Subcutaneous abdominal adipose tissue (tissue), 5 donors: ENCODE results near the gene DYNC2I2.
"Not testable (repeated sequence)": the region's sequence is repeated elsewhere in the genome, so short reads cannot be mapped to it uniquely, and the experiment has no call there.

Experiments used
- H3K27ac ChIP-seq: one replicate; pipeline ENCODE4 v1.7.0; 2013; ENCODE audit warnings: low read depth, mild to moderate bottlenecking, inconsistent platforms, low read length, moderate library complexity
- H3K27me3 ChIP-seq, 5 donors: one replicate each; pipeline ENCODE4 v1.7.0; 2013; ENCODE audit warnings: low read length in 5 of 5, inconsistent platforms in 1 of 5; ENCODE audit not compliant: control insufficient read depth in 5 of 5, insufficient read depth in 4 of 5
- H3K36me3 ChIP-seq, 5 donors: one replicate each; pipeline ENCODE4 v1.7.0; 2013; ENCODE audit warnings: low read length in 5 of 5; ENCODE audit not compliant: control insufficient read depth in 5 of 5, insufficient read depth in 5 of 5
- H3K4me1 ChIP-seq, 5 donors: one replicate each; pipeline ENCODE4 v1.7.0; 2013; ENCODE audit warnings: low read length in 5 of 5, mild to moderate bottlenecking in 3 of 5, moderate library complexity in 1 of 5; ENCODE audit not compliant: control insufficient read depth in 5 of 5, insufficient read depth in 5 of 5
- H3K4me3 ChIP-seq, 5 donors: one replicate each; pipeline ENCODE4 v1.7.0; 2013; ENCODE audit warnings: low read length in 5 of 5, low read depth in 1 of 5
- H3K9ac ChIP-seq, 5 donors: one replicate each; pipeline ENCODE4 v1.7.0; 2013; ENCODE audit warnings: low read length in 5 of 5, mild to moderate bottlenecking in 4 of 5, moderate library complexity in 3 of 5
- H3K9me3 ChIP-seq, 5 donors: one replicate each; pipeline ENCODE4 v1.7.0; 2013; ENCODE audit warnings: low read length in 5 of 5; ENCODE audit not compliant: control insufficient read depth in 5 of 5
- donor health status: healthy.
- donor health status: healthy.
- donor health status: healthy.
- donor health status: healthy.
- donor health status: healthy.

DYNC2I2 gene

DNA sequence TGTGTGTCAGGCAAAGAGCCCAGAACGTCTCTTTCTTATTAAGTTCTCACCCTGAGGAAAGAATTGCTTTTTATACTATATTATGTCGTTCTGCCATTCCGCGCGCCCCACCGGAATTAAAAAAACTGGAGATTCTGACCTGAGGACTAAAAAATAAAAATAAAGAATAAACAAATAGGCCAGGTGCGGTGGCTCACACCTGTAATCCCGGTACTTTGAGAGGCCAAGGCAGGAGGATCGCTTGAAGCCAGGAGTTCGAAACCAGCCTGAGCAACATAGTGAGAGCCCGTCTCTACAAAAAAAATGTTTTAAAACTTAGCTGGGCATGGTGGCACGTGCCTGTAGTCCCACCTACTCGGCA is 677 bp upstream of the DYNC2I2 start:
- Histone ChIP-seq H3K9me3 (no peaks in the 10 kb centered on the region), H3K36me3 (no peaks in the 10 kb centered on the region), H3K27me3 (no peaks in the 10 kb centered on the region), H3K9ac (peak overlapping the region in 4 of 5 donors; percentile 76 to 84 (median 80)), H3K27ac (peak overlapping the region; percentile 98), H3K4me1 (peaks cover 0 to 9% (median 5%) of the 10 kb centered on the region in 5 donors), H3K4me3 (peak overlapping the region; percentile 16 to 85 (median 77))

DNA sequence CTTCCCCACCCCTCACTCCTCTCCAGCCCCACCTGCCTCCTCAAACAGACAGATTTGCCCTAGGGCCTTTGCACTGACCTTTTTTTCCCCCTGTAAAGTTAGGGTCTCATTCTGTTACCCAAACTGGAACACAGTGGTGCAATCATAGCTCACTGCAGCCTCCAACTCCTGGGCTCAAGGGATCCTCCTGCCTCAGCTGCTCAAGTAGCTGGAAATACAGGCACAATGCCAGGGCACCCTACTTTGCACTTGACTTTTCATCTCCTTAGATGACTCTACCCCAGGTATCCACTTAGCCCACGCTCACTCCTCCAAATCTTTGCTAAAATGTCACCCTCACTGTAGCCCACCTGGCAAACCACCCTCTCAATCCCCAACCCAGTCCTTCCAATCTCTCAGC is 2.2 kb downstream of the DYNC2I2 start:
- H3K9ac ChIP-seq, result no peak overlapping the region
- H3K4me1 ChIP-seq, result peaks cover 0 to 9% (median 5%) of the 10 kb centered on the region in 5 donors
- H3K36me3 ChIP-seq, result no peaks in the 10 kb centered on the region
- no peak overlapping the region for H3K4me3 ChIP-seq
- H3K9me3 ChIP-seq, result no peaks in the 10 kb centered on the region
- H3K27ac ChIP-seq, result no peak overlapping the region
- H3K27me3 ChIP-seq, result no peaks in the 10 kb centered on the region

DNA sequence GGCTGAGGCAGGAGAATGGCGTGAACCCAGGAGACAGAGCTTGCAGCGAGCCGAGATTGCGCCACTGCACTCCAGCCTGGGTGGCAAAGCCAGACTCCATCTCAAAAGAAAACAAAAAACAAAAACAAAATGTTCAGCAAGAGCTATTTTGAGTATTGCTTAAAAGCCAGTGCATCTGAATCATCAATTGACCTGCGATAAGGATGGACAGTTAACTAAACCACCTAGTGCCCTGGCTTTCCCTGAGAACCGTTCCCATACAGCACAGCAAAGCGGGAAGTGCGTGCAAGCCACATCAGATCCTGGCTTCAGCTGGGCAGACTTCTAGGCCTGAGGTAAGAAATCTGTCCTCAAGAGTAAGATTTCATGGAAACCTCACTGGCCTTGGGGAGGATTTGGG is 2.7 kb downstream of the DYNC2I2 start:
- Histone ChIP-seq H3K4me1 (peaks cover 0 to 9% (median 5%) of the 10 kb centered on the region in 5 donors), H3K27ac (no peak overlapping the region), H3K9me3 (no peaks in the 10 kb centered on the region), H3K4me3 (no peak overlapping the region), H3K27me3 (no peaks in the 10 kb centered on the region), H3K9ac (no peak overlapping the region), H3K36me3 (no peaks in the 10 kb centered on the region)

DNA sequence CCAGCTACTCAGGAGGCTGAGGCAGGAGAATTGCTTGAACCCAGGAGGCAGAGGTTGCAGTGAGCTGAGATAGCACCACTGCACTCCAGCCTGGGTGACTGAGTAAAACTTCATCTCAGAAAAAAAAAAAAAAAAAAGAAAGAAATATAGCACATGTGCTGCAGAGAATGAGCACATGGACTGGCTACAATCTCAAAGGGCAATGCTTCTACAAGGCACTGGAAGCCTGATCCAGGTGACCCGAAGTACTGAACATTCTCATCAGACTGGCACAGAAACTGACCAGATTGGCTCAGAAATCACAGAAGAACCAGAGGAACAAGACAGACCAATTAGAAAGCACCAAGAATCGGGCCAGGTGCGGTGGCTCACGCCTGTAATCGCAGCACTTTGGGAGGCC is 4.8 kb downstream of the DYNC2I2 start:
- H3K27me3 ChIP-seq, result no peaks in the 10 kb centered on the region
- no peaks in the 10 kb centered on the region for H3K9me3 ChIP-seq
- no peaks in the 10 kb centered on the region for H3K36me3 ChIP-seq
- peaks cover 0 to 5% (median 5%) of the 10 kb centered on the region in 5 donors for H3K4me1 ChIP-seq
- no peak overlapping the region for H3K4me3 ChIP-seq
- H3K9ac ChIP-seq, result no peak overlapping the region
- H3K27ac ChIP-seq, result no peak overlapping the region

DNA sequence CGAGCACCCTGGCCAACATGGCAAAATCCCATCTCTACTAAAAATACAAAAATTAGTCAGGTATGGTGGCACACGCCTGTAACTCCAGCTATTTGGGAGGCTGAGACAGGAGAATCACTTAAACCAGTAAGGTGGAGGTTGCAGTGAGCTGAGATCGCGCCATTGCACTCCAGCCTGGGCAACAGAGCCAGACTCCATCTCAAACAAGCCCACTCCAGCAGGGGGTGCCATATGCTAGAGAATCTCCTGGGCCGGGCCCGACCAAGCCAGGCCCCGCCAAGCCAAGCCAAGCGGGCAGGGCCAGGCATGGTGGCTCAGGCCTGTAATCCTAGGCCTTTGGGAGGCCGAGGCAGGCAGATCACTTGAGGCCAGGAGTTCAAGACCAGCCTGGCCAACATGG is 8.4 kb downstream of the DYNC2I2 start:
- H3K27me3 ChIP-seq, H3K4me1 ChIP-seq: not testable (repeated sequence)

DNA sequence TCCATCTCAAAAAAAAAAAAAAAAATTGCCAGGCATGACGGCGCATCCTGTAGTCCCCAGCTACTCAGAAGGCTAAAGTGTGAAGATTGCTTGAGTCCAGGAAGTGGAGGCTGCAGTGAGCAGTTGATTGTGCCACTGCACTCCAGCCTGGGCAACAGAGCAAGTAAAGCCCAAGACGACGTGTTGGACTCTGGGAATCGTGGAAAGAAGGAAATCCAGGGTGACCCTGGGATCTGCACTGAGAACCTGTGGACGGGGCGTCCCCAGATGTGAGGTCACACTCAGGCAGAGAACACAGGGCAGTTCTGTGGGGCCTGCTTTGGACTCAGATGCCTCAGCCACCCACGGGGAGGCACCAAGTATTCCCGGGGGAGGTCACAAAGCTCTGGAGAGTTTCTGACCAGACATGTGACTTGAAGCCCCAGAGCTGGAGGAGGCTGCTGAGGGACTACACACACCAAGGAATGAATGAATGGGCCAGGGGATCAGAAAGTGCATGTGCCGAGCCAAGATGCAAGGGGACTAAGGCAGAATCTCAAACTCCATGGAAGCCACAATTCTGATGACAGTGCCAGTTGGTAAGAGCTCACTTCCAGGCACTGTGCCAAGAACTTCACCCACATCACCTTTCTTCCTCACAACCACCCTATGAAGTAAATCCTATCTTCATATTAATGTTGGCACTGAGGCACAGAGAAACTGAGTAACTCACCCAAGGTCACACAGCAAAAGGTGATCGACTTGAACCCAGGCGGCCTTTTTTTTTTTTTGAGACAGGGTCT is 12.9 kb downstream of the DYNC2I2 start:
- H3K4me1 ChIP-seq, result no peaks in the 10 kb centered on the region
- peaks cover 0 to 8% (median 4%) of the 10 kb centered on the region in 5 donors for H3K36me3 ChIP-seq
- no peak overlapping the region for H3K9ac ChIP-seq
- H3K27ac ChIP-seq, result no peak overlapping the region
- H3K4me3 ChIP-seq, result no peak overlapping the region
- H3K9me3 ChIP-seq, result no peaks in the 10 kb centered on the region
- H3K27me3 ChIP-seq, result no peaks in the 10 kb centered on the region

More for the DNA sequence above, 8.4 kb downstream of the DYNC2I2 start:
- H3K9ac ChIP-seq, H3K9me3 ChIP-seq, H3K27ac ChIP-seq, H3K36me3 ChIP-seq, H3K4me3 ChIP-seq: not testable (repeated sequence)

DNA sequence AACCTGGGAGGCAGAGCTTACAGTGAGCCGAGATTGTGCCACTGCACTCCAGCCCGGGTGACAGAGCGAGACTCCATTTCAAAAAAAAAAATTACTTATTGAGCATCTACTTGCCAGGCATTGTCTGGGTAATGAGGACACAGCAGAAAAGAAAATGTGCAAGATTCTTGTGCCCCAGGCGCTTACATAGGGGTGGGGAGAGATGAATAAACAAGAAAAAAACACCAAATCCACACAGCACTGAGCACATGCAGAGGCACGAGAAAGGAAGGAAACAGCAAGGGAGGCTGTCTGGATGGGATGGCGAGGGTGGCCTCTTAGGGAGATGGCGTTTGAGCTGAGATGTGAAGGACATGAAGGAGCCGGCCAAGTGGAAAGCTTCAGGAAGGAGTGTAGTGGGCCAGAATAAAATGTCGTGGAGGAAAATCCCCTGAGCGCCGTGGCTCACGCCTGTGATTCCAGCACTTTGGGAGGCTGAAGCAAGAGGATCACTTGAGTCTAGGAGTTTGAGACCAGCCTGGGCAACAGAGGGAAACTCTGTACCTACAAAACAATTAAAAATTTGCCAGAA is 13.9 kb downstream of the DYNC2I2 start:
- Histone ChIP-seq H3K9me3 (no peaks in the 10 kb centered on the region), H3K4me1 (no peaks in the 10 kb centered on the region), H3K27ac (no peak overlapping the region), H3K9ac (no peak overlapping the region), H3K4me3 (no peak overlapping the region), H3K27me3 (no peaks in the 10 kb centered on the region), H3K36me3 (peaks cover 0 to 12% (median 4%) of the 10 kb centered on the region in 5 donors)

DNA sequence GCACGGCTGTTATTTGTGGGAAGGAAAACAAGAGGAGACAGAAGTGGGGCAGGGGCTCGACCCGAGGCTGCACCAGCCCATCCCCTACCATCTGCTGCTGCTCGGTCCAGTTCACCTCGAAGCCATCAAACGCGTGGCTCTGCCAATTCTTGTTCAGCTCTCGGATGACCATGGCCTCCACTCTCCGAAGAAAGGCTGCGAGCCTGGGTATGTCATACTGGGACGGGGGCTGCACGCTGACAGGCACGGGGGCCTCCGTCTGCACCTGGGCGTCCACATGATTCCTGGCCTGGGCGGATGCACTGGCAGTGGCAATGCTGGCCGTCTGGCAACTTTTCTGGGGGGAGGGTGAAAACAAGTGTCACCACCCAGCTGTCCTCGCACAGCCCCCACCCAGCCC is 16.0 kb downstream of the DYNC2I2 start:
- Histone ChIP-seq H3K4me3 (no peak overlapping the region), H3K27me3 (no peaks in the 10 kb centered on the region), H3K36me3 (peaks cover 0 to 12% (median 4%) of the 10 kb centered on the region in 5 donors), H3K27ac (no peak overlapping the region), H3K4me1 (peaks cover 0 to 10% (median 7%) of the 10 kb centered on the region in 5 donors), H3K9me3 (no peaks in the 10 kb centered on the region), H3K9ac (no peak overlapping the region)

DNA sequence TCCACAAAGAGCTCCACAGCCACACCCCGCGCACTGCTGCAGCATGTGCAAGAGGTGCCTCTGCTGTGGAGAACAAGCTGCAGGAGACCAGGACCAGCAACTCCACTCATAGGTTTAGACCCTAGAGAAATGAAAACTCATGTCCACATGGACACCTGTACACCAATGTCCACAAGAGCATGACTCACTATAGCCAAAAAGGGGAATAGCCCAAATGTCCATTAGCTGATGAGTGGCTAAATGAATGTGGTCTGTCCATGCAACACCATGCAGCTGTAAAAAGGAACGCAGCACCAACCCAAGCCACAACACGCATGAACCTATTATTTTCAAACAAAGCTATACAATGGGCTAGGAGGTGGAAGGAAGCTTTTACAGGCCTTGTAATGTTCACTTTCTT is 18.1 kb downstream of the DYNC2I2 start:
- H3K9ac ChIP-seq, result no peak overlapping the region
- H3K9me3 ChIP-seq, result no peaks in the 10 kb centered on the region
- peaks cover 0 to 2% (median 0%) of the 10 kb centered on the region in 5 donors for H3K27me3 ChIP-seq
- peaks cover 5 to 22% (median 19%) of the 10 kb centered on the region in 5 donors for H3K4me1 ChIP-seq
- peaks cover 0 to 22% (median 15%) of the 10 kb centered on the region in 5 donors for H3K36me3 ChIP-seq
- H3K27ac ChIP-seq, result no peak overlapping the region
- H3K4me3 ChIP-seq, result no peak overlapping the region

DNA sequence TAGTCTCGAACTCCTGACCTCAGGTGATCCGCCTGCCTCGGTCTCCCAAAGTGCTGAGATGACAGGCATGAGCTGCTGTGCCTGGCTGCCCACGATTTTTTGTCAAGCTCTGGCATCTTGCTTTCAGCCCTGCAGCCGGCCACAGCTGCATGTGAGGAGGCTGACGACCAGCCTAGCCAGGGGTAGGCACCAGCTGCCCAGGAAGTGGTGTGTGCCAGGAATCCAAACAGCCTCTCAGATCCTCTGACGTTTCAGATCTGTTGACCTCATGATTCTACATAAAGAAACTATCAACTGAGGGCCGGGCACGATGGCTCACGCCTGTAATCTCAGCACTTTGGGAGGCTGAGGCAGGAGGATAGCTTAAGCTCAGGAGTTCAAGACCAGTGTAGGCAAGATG is 19.0 kb downstream of the DYNC2I2 start:
- H3K9ac ChIP-seq, result no peak overlapping the region
- H3K4me3 ChIP-seq, result no peak overlapping the region
- no peaks in the 10 kb centered on the region for H3K9me3 ChIP-seq
- peaks cover 5 to 22% (median 19%) of the 10 kb centered on the region in 5 donors for H3K4me1 ChIP-seq
- H3K27me3 ChIP-seq, result peaks cover 0 to 2% (median 0%) of the 10 kb centered on the region in 5 donors
- peaks cover 0 to 31% (median 24%) of the 10 kb centered on the region in 5 donors for H3K36me3 ChIP-seq
- H3K27ac ChIP-seq, result no peak overlapping the region
